GM04504 (cell line): Measurements from ENCODE around the gene CPSF7.
A peak's percentile ranks its signal among the peaks of the same experiment; 100 is the strongest.
"Not testable (repeated sequence)": the region's sequence is repeated elsewhere in the genome, so short reads cannot be mapped to it uniquely, and the experiment has no call there.

Experiments
- DNase-seq: peaks from one replicate; pipeline ENCODE4 v3.0.0-alpha.2; 2012; ENCODE audit warnings: low read depth

CPSF7 gene, protein sequence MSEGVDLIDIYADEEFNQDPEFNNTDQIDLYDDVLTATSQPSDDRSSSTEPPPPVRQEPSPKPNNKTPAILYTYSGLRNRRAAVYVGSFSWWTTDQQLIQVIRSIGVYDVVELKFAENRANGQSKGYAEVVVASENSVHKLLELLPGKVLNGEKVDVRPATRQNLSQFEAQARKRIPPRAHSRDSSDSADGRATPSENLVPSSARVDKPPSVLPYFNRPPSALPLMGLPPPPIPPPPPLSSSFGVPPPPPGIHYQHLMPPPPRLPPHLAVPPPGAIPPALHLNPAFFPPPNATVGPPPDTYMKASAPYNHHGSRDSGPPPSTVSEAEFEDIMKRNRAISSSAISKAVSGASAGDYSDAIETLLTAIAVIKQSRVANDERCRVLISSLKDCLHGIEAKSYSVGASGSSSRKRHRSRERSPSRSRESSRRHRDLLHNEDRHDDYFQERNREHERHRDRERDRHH

DNA sequence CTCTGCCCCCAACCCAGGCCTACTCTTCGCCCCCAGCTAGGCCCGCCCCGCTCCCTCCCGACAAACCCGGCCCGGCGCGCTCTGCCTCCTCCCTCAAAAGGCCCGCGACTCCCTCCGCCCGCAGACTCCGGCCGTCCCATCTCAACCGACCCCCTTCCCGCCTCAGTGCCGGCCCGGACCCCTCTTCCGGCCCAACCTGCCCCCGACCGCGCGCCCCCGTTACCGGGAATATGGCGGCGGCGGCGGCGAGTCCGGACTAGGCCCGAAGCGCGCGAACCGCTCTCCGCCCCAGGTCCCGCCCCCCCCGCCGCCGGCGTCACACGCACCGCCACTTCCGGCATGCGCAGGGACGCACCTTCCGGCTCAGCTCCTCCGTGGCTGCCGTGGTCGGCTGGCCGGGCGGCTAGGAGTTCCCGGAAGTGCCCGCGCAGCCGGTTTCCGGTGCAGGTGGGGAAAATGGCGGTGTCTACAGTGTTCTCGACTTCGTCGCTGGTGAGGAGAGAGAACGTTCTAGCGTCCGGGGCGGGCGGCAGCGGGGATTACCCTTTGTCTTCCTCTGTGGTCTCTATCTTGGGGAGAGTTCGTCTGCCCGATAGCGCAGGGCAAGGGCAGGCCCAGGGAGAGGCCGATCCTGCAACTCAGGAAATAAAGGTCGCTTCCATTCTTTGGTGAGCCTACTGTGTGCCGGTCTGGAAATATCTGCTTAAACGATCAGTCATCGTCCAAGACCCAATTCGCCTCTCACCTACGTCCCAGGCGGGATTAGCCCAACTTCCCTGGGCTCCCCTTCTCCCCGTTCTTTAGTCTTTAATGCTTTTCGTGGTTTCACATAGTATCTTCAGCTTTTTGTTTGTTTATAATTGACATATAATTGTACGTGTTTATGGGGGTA, at the start of gene CPSF7, which contains the start of gene SDHAF2:
Gene CPSF7 (minus strand): TSS at position 285 of the 892 bp plus-strand sequence. CDS start 740 bp downstream, outside the sequence.
Gene SDHAF2 (plus strand): TSS at position 434 of the 892 bp plus-strand sequence. CDS start 23 bp downstream, at position 457.
- peak; percentile 86 for DNase-seq

DNA sequence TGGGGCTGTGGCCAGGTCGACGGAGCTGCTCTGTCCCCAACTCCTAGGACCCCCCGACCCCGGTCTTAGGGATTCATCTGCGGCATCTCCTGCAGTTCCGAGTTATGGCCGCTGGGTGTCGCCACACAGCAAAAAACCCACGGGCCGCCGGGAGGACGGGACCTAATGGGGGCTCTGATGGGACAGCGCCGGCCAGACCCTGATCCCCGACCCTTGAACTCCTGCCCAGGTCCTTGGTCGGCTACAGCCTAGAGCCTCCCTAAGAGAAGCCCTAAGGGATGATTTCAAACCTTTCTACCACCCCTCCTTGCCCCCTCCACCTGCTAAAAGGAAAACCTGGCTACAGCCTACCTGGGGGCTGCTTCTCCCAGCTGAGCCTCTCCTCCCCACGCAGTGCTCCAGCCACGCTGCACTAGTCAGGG, 48.0 kb upstream of the CPSF7 start:
- DNase-seq, result no peak

DNA sequence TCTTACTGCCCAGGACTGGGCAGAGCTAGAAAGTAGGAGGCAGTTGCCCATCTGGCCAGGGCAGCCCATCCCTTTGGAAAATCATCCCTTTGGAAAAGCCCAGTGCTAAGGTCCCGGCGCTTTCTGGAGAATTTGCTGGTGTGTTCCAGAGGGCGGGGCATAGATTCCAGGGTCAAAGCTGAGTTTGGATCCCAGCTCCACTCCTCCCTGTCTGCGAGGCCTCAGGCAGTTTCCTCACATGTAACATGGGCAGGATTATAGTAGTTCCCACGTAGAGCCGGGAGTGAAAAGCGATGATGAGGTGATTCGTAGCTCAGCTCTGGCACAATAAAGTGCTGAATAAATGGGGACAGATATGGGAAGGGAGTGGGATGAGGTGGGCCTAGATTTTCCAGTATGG, 47.4 kb upstream of the CPSF7 start:
- no peak for DNase-seq

DNA sequence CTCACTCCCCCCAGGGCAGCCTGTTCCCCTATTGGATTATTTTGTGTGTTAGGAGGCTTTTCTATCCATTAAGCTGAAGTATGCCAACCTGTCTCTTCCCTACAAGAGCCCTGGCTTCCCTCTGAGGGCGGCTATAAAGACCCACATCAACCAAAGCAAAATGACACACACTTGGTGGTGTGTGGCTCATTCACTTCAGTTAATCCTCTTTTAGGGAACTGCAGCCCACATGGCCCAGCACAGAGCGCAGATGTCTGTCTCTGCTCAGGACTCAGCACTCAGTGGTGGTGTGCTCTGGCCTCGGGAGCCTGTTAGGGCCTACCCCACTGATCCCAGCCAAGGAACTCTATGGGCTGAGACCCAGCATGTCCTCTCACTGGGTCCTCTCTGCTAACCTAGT, 46.6 kb upstream of the CPSF7 start:
- no peak for DNase-seq

DNA sequence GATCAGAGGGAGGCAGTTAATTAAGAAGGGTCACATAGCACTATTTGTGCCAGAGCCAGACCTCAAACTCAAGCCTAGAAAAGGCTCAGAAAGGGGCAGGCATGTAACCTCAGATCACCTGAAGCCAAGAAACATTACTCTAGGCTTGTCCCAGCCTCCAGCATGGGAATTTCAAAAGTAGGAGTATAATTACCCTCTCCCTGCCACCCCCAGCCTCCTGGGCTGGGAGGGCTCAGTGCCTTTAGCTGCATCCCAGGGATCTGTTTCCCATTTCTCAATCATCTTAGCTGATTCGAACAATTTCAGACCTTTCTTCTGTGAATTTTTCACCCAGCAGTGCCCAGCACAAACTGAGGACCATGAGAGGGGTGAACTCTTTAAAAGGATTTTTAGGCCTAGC, 45.7 kb upstream of the CPSF7 start:
- DNase-seq, result no peak

DNA sequence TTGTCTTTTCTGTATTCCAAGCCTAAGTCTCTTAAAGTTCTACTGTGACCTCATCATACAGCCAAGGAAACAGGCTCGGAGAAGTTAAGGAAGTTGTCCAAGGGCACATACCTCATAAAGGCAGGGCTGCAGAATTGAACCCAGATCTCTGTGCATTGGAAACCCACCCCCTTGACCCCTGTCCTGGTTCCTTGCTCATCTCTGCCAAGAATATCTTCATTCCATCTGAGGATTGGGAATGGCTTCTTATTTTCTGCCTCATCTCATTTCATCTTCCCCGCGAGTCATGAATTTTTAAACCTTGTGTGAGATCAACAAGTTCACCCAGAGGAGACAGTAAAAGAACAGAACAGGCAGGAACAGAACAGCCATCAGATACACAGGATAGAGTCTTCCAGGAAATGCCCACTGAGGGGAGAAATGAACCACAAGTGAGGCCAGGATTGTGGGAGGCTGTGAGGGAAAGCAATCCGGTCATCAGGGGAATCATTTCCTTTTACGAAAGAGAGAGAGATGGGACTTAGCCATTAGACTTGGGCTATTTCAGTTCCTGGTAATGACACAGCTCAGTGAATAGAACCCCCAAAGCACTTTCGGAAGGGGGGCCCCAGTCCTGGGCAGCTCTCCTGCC, 44.4 kb upstream of the CPSF7 start:
- no peak for DNase-seq

DNA sequence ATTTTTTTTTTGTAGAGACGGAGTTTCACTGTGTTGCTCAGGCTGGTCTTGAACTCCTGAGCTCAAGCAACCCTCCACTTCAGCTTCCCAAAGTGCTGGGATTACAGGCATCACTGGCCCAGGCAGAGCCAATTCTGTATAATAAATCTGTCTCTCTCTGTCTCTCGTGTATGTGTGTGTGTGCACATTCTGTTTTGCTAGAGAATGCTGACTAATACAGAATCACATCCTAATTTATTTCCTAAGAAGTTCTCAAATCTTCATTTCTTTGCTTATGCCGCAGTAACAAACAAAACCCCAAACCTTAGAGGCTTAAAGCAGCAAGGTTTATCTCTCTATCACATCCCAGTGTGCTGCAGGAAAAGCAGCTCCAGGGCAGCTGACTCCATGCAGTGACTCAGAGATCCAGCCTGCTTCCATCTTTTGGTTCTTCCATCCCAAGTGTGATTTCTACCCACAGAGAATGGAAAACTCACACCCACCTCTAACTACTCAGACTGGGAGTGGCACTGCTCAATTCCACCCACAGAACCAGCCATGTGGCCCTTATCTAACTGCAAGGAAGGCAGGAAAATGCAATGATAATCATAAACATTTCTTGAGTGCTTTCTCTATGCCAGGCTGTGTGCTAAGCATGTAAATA, 43.7 kb upstream of the CPSF7 start:
- no peak for DNase-seq

DNA sequence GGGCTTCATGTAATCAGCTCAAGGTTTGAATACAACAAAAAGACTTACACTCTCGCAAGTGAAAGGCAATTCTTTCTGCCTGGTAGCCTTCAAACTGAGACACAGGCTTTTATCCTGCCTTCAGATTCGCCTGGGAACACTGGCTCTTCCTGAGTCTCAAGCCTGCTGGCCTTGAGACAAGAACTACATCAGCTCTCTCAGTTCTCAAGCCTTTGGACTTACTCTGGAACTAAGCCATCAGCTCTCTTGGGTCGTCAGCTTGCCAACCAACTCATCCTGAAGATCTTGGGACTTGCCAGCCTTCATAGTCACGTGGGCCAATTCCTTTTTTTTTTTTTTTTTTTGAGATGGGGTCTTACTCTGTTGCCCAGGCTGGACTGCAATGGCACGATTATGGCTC, 43.1 kb upstream of the CPSF7 start:
- no peak for DNase-seq

DNA sequence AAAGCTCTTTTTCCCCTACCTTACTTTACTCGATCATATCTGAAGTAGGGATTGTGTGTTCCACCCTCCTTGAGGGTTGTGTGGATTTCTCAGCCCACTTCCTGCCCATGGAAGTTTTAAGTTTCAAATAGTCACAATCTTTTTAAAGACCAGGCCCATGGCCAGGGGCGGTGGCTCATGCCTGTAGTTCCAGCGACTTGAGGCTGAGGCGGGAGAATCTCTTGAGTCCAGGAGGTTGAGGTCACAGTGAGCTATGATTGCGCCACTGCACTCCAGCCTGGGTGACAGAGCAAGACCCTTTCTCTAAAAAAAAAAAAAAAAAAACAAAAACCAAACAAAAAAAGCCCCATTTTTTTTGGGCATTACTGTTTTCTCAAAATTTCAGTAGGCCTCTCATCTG, 42.5 kb upstream of the CPSF7 start:
- no peak for DNase-seq

DNA sequence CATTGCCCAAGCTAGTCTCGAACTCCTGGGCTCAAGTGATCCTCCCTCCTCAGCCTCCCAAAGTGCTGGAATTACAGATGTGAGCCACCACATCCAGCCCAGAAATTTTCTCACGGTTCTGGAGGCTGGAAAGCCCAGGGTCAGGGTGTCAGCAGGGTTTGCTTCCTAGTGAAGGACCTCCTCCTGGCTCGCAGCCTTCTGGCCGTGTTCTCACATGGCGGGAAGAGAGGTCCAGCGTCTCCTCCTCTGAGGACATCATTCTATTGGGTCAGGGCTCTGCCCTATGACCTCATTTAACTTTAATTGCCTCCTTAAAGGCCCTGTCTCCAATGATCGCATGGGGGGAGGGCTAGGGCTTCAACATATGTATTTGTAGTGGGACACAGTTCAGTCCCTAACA, 38.2 kb upstream of the CPSF7 start:
- DNase-seq, result no peak

DNA sequence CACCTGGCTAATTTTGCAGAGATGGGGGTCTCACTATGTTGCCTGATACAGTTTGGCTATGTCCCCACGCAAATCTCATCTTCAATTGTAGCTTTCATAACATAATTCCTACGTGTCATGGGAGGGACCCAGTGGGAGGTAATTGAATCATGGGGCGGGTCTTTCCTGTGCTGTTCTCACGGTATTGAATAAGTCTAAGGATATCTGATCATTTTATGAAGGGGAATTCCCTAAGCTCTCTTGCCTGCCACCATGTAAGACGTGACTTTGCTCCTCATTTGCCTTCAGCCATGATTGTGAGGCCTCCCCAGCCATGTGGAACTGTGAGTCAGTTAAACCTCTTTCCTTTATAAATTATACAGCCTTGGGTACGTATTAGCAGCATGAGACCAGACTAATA, 37.8 kb upstream of the CPSF7 start:
- not testable (repeated sequence) for DNase-seq

DNA sequence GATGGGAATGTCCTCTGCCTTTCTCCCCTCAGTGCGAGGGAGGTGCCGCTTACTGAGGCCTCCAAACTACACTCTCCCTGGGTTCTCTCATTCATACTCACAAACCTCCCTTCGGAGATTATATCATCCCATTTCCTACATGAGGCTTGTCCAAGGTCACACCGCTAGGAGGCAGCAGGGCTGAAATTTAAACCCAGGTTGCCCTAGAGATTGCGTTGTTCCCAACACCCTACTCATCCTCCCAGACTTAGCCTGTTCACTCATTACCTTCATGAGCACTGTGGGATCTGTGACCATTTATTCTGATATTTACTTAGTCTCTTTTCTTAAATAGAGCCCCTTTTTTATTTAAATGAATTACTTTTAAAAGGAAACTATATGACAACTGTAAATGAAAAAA, 31.2 kb upstream of the CPSF7 start:
- no peak for DNase-seq

DNA sequence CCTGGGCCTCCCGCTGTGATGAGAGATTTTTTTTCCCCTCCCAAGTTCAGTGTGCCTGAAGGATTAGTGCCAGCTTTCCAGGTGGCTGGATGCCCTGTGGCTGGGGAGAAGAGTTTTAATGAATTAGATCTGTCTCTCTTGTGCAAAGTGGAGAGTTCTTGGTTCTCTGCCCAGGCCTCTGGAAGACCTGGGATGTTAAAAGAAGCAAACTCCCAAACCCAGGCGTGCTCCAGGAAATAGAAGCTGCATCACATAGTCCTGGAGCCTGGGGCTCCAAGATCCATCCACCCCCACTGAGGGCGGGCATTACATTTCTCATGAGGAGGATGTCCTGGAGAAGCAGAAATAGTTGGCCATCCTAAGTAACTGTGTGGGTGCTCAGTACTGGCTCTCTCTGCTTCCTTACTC, 30.7 kb upstream of the CPSF7 start:
- DNase-seq, result no peak

DNA sequence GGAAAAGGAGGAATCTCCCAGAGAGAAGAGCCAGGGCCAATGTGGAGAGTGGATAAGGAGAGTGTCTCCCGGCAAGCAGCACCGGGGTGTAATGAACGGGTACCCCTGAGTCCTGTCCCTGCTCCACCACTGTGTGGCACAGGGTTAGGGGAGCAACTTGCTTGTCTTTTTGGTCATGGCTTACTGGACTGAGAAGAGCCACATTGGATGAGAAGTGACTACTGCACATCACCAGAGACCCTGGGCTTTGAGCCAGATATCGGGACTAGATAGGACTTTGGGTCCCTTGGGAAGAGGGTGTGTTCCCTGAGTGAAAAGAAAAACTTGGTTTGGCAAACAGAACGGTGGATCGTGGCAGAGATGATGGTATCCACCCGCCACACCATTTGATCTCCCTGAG, 24.7 kb upstream of the CPSF7 start:
- DNase-seq, result no peak

DNA sequence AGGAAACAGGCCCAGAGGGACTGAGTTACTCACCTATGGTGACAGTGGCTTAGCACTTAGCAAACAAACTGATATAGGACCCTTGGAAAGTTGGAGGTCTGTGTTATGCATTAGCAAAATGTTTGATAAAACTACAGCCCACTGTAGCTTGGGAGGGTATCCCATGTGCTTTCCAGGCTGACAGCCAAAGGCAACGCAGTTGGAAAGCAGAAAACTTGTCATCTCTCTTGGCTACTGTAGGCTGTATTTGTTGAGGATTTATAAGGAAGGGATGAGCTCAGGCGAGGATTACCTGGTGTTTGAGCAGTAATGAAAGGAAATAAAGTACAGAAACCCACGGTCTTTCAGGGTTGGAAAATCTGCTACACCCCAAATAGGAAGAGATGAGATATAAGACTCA, 23.9 kb upstream of the CPSF7 start:
- DNase-seq, result no peak

DNA sequence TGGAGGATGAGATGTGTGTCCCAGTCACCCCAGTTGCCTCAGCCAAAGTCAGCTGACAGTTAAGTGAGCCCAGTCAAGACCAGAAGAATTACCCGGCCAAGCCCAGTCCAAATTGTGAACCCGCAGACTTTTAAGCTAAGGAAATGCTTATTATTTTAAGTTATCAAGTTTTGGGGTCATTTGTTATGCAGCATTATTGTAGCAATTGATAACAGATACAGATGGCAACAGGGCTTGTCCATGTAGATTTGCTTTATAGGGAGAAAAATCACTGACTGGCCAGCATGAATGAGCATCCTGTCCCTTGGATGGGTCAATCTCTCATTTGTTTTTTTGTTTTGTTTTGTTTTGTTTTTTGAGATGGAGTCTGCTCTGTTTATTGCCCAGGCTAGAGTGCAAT, 23.1 kb upstream of the CPSF7 start:
- no peak for DNase-seq

DNA sequence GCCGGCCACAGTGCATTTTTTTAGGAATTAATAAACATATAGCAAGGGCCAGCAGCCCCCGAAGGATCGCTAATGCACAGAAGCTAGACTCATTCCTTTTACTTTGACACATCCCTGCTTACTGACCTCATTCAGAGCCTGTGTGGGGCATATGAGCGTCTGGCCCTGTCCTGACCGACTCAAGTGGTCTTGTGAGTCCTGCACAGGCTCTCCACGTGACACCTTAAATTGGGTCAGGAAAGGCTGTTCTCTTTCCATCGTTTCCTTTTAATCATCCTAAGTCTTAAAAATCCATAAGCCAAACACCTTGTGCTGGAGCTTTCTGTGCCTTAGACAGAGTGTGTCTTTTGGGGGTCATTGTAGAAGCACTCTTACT, 18.8 kb upstream of the CPSF7 start:
- DNase-seq, result no peak

DNA sequence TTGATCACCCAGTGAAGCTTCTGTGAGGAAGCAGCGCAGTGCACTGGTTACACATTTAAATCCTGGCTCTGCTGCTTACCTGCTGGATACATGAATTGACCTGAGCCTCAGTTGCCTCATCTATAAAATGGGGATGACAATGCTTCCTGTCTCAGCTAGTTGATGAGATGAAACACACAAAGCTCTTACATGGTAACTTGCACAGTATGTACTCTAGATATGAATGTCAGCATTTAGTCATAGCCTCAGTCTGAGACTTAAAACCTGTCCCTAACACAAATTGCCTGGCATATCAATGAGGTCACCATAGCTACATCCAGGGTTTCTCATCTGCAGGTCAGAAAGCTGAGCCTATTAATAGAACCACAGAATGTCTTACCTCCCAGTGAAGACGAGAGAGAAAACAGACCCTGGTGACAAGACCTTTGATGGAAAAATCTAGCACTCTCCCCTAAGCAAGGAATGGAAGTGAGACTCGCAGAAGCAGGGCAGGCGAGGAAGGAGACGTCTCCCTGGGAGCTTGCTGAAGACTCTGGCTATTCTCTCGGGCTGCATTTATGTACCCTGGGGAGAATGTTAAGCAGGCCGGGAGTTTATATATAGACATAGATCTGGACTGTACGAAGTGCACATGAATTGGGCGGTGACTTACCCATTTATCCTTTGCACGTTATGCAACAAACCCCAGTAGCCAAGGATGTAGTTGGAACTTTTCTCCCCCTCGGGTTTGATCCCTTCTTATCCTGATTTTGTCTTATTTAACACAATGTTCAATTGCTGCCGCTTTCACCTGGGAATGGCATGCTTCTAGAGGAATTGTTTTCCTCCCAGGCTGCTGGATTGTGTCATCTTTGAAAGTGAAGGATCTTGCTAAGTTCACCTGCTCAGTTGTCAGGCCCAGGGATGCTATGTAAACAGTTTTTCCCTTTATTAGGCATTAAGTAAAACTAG, 18.1 kb upstream of the CPSF7 start:
- DNase-seq, result no peak

DNA sequence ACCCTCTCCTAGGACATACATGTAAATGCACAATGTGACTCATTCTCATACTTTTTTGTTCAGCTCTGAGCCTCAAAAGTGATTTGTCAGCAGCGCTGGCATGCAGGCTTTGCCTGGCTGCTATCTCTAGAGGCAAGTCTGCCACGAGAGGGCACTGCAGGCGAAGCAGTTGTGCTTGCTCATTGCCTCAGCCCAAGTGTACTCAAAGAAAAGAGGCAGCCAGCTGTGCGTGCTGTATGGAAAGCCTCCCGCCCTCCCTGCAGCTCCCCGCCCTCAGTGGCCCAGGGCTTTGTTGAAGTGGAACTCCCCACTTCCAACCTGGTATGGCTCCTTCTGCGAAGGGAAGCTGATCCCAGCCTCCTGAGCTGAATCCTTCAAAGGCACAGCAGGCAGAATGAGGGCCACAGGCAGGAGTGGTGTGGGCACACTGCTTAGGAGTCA, 16.5 kb upstream of the CPSF7 start:
- DNase-seq, result peak; percentile 91

DNA sequence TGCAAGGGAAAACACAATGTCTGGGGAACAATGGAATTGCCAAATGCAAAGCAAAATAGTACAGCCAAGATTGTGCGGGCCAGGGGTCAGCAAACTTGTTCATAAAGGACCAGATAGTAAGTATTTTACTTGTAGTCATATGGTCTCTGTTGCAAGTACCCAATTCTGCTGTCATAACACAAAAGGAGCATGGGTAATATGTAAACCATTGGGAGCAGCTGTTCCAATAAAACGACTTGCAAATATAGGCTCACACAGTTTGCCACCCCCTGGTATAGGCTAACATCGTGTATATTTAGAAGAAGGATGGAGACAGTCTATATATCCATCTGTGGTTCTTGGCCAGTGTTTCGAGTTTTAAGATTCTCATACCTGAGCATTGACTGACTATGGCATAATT, 15.7 kb upstream of the CPSF7 start:
- no peak for DNase-seq

DNA sequence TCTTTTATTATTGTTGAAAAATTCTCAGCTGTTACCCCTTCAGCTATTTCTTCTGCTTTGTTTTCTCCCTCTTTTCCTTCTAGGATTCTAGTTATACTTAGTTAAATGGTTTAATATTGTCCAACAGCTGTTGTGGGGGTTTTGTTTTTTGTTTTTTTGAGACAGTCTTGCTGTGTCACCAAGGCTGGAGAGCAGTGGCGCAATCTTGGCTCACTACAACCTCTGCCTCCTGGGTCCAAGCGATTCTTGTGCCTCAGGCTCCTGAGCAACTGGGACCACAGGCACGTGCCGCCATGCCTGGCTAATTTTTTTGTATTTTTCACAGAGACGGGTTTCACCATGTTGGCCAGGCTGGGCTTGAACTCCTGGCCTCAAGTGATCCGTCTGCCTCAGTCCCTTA, 12.8 kb upstream of the CPSF7 start:
- no peak for DNase-seq
